Measurements from ENCODE around the gene HOXB9.
A peak's percentile ranks its signal among the peaks of the same experiment; 100 is the strongest.

HOXB9 gene

GRCh38 chr17:48609759-48610281, 16.3 kb downstream of the HOXB9 start:
- DNase-seq, result no peak

- DNase-seq, result no peak
Measured at GRCh38 chr17:48609033-48609432, 17.1 kb downstream of the HOXB9 start.

- DNase-seq, result no peak
Measured at GRCh38 chr17:48608494-48608834, 17.7 kb downstream of the HOXB9 start.

GRCh38 chr17:48606892-48607614, 19.1 kb downstream of the HOXB9 start:
- no peak for DNase-seq

- DNase-seq, result no peak
Measured at GRCh38 chr17:48605991-48606891, 19.9 kb downstream of the HOXB9 start.

GRCh38 chr17:48605409-48605919, 20.7 kb downstream of the HOXB9 start:
- DNase-seq, result no peak

- DNase-seq, result peak; percentile 40
Measured at GRCh38 chr17:48604770-48605329, 21.3 kb downstream of the HOXB9 start, which contains the start of gene HOXB6. TSS of gene HOXB6 (minus strand) at chr17:48604986. CDS start at chr17:48598150, 6,836 bp downstream.

GRCh38 chr17:48603959-48604769, 22.0 kb downstream of the HOXB9 start:
- peak; percentile 73 for DNase-seq

- no peak for DNase-seq
Measured at GRCh38 chr17:48601539-48602425, 24.4 kb downstream of the HOXB9 start.

- no peak for DNase-seq
Measured at GRCh38 chr17:48601207-48601538, 25.0 kb downstream of the HOXB9 start.

GRCh38 chr17:48600244-48601098, 25.7 kb downstream of the HOXB9 start:
- no peak for DNase-seq

GRCh38 chr17:48599354-48599753, 26.8 kb downstream of the HOXB9 start:
- DNase-seq, result no peak

GRCh38 chr17:48598736-48599135, 27.4 kb downstream of the HOXB9 start:
- DNase-seq, result no peak

GRCh38 chr17:48597778-48598631, 28.2 kb downstream of the HOXB9 start:
- DNase-seq, result peak; percentile 85

GRCh38 chr17:48597528-48597777, 28.7 kb downstream of the HOXB9 start:
- no peak for DNase-seq

GRCh38 chr17:48596735-48597527, 29.2 kb downstream of the HOXB9 start:
- DNase-seq, result no peak

- no peak for DNase-seq
Measured at GRCh38 chr17:48596000-48596734, 30.0 kb downstream of the HOXB9 start.

Data from NCI-H774 (cell line).